ENCODE data around the gene FRYL.

FRYL gene

DNA sequence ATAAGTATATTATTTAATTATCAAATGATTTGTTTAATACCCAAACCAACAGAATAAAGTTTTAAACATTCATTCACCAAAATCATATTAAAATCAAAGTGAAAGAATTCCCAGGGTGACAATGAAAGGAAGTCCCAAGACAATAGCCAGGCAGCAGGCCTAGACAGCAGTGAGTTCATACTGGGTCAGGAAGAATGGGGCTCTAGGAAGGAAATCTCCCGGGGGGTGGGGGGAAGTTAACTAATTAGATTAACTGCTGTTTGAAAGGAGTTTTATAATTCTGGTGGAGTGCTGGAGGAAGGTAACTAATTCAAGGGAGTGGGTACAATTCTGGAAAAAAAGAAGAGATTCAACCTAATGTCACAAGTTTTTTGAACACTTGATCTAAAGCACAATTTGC lies 185.9 kb downstream of the FRYL start:
- Histone ChIP-seq H3K27me3 (ENCODE audit: control insufficient read depth, insufficient read depth, low read length) (no peaks in the 10 kb centered on the region), H3K4me1 (ENCODE audit: control insufficient read depth, insufficient read depth, low read length) (no peaks in the 10 kb centered on the region), H3K9ac (ENCODE audit: low read length) (no peak overlapping the region), H3K36me3 (ENCODE audit: control insufficient read depth, insufficient read depth, low read length) (peaks cover 5% of the 10 kb centered on the region), H3K4me3 (ENCODE audit: low read length) (no peak overlapping the region), H3K27ac (ENCODE audit: low read depth, low read length) (no peak overlapping the region)

- Histone ChIP-seq H3K4me1 (ENCODE audit: control insufficient read depth, insufficient read depth, low read length) (no peaks in the 10 kb centered on the region), H3K27ac (ENCODE audit: low read depth, low read length) (no peak overlapping the region), H3K4me3 (ENCODE audit: low read length) (no peak overlapping the region), H3K36me3 (ENCODE audit: control insufficient read depth, insufficient read depth, low read length) (peaks cover 7% of the 10 kb centered on the region), H3K27me3 (ENCODE audit: control insufficient read depth, insufficient read depth, low read length) (no peaks in the 10 kb centered on the region), H3K9ac (ENCODE audit: low read length) (no peak overlapping the region)
These were observed 188.7 kb downstream of the FRYL start for GRCh38 chr4:48591372-48591771.

DNA sequence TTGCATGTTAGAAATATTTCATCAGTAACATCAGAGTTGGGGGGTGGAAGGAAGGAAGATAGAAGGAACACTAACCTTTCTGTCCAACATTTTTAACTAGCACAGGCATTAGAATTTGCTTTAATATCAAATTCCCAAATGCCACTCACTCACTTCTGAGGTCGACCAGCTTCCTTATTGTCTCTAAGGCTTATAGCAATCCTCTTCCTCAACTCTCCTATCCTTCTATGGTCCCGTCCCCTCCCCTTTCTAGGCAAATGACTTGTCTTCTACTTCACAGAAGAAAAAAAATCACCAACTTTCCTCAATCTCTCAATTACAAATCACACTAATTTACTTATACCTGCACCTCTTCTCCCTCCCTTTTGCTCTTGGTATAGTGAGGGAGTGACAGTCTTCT lies 189.2 kb downstream of the FRYL start:
- H3K4me3 ChIP-seq (ENCODE audit: low read length), result no peak overlapping the region
- H3K27ac ChIP-seq (ENCODE audit: low read depth, low read length), result no peak overlapping the region
- H3K4me1 ChIP-seq (ENCODE audit: control insufficient read depth, insufficient read depth, low read length), result no peaks in the 10 kb centered on the region
- H3K9ac ChIP-seq (ENCODE audit: low read length), result no peak overlapping the region
- H3K36me3 ChIP-seq (ENCODE audit: control insufficient read depth, insufficient read depth, low read length), result peaks cover 10% of the 10 kb centered on the region
- no peaks in the 10 kb centered on the region for H3K27me3 ChIP-seq (ENCODE audit: control insufficient read depth, insufficient read depth, low read length)

- H3K27ac ChIP-seq (ENCODE audit: low read depth, low read length), result no peak overlapping the region
- H3K4me1 ChIP-seq (ENCODE audit: control insufficient read depth, insufficient read depth, low read length), result no peaks in the 10 kb centered on the region
- no peak overlapping the region for H3K9ac ChIP-seq (ENCODE audit: low read length)
- no peaks in the 10 kb centered on the region for H3K27me3 ChIP-seq (ENCODE audit: control insufficient read depth, insufficient read depth, low read length)
- peaks cover 15% of the 10 kb centered on the region for H3K36me3 ChIP-seq (ENCODE audit: control insufficient read depth, insufficient read depth, low read length)
- H3K4me3 ChIP-seq (ENCODE audit: low read length), result no peak overlapping the region
These were observed 191.0 kb downstream of the FRYL start for GRCh38 chr4:48589098-48589445.

DNA sequence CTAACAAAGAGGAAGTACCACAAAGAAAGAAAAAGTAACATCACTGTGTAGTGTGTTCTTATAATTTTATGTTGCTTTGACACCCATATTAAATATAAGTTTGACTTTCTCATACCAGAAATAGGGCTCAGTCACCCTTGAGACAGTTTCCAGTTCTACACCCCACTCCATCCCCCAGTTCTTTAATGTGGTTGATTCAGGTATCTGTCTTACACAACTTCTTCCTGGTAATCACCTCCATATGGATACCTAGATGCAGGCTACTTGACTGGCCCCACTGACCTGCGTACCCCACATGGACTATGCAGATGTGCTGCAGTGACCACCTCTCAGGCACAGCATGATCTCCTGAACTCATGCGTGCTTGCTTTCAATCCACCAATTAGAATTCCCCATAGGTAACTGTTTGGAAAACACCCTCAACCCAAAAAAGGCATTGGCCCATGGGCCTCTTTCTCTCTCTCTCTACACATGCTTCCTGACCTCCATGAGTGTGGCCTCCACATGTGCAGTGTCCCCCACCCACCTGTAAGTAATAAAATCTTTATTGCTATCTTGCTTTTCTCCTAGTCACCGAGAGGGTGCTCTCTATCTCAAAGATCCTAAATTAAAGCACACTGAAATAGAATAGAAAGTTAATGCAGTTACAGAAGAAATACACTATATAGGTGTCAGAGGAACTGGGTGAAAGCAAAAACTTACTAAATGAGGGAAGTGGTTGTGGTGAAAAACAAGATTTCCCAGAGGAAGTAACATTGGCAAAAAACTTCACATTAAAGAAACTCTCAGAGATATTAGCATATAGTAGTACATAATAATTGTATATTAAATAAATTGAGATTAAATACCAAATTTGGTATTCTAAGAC lies 191.6 kb downstream of the FRYL start:
- no peak overlapping the region for H3K4me3 ChIP-seq (ENCODE audit: low read length)
- peaks cover 16% of the 10 kb centered on the region for H3K36me3 ChIP-seq (ENCODE audit: control insufficient read depth, insufficient read depth, low read length)
- H3K27ac ChIP-seq (ENCODE audit: low read depth, low read length), result no peak overlapping the region
- H3K27me3 ChIP-seq (ENCODE audit: control insufficient read depth, insufficient read depth, low read length), result no peaks in the 10 kb centered on the region
- no peaks in the 10 kb centered on the region for H3K4me1 ChIP-seq (ENCODE audit: control insufficient read depth, insufficient read depth, low read length)
- H3K9ac ChIP-seq (ENCODE audit: low read length), result no peak overlapping the region

DNA sequence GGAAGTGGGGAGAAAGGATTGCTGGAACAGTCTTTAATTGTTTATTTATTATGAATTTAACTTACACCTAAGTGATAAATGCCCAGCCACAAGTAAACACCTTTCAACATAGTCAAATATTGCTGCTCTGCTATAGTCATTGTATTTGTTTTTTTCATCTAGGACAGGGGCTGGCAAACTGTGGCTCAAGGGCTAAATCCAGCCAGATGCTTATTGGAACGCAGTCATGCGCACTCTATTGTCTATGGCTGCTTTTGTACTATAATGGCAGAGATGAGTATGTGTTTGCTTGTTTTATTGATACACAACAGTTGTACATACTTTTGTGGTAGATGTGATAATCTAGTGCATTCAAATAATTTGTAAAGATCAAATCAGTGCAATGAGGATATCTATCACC lies 194.7 kb downstream of the FRYL start:
- Histone ChIP-seq H3K4me3 (ENCODE audit: low read length) (no peak overlapping the region), H3K27me3 (ENCODE audit: control insufficient read depth, insufficient read depth, low read length) (no peaks in the 10 kb centered on the region), H3K27ac (ENCODE audit: low read depth, low read length) (no peak overlapping the region), H3K9ac (ENCODE audit: low read length) (no peak overlapping the region), H3K36me3 (ENCODE audit: control insufficient read depth, insufficient read depth, low read length) (peaks cover 18% of the 10 kb centered on the region), H3K4me1 (ENCODE audit: control insufficient read depth, insufficient read depth, low read length) (no peaks in the 10 kb centered on the region)

- Histone ChIP-seq H3K4me3 (ENCODE audit: low read length) (no peak overlapping the region), H3K9ac (ENCODE audit: low read length) (no peak overlapping the region), H3K36me3 (ENCODE audit: control insufficient read depth, insufficient read depth, low read length) (peaks cover 11% of the 10 kb centered on the region), H3K4me1 (ENCODE audit: control insufficient read depth, insufficient read depth, low read length) (no peaks in the 10 kb centered on the region), H3K27me3 (ENCODE audit: control insufficient read depth, insufficient read depth, low read length) (no peaks in the 10 kb centered on the region), H3K27ac (ENCODE audit: low read depth, low read length) (no peak overlapping the region)
These were observed 201.7 kb downstream of the FRYL start for GRCh38 chr4:48578132-48578968.

DNA sequence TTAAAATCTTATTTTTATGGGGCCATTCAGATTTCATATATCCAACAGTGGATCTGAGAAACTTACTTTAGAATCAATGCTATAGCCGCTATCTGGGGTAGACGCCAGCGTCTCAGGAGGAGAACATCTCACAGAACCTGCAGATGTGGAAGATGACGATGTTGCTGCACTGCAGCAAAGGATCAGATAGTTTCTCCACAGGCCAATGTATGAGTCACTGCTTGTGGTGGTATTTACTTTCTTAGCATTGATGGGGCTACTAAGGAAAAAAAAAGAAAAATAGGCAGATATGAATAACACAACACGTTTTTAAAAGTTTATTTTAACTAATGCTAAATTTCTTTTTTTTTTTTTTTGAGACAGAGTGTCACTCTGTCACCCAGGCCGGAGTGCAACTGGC lies 204.1 kb downstream of the FRYL start:
- H3K4me1 ChIP-seq (ENCODE audit: control insufficient read depth, insufficient read depth, low read length), result no peaks in the 10 kb centered on the region
- peaks cover 18% of the 10 kb centered on the region for H3K36me3 ChIP-seq (ENCODE audit: control insufficient read depth, insufficient read depth, low read length)
- H3K27me3 ChIP-seq (ENCODE audit: control insufficient read depth, insufficient read depth, low read length), result no peaks in the 10 kb centered on the region
- no peak overlapping the region for H3K9ac ChIP-seq (ENCODE audit: low read length)
- H3K4me3 ChIP-seq (ENCODE audit: low read length), result no peak overlapping the region
- H3K27ac ChIP-seq (ENCODE audit: low read depth, low read length), result no peak overlapping the region

GRCh38 chr4:48571471-48571870 lies 208.6 kb downstream of the FRYL start:
- Histone ChIP-seq H3K4me3 (ENCODE audit: low read length) (no peak overlapping the region), H3K4me1 (ENCODE audit: control insufficient read depth, insufficient read depth, low read length) (no peaks in the 10 kb centered on the region), H3K36me3 (ENCODE audit: control insufficient read depth, insufficient read depth, low read length) (peaks cover 26% of the 10 kb centered on the region), H3K27ac (ENCODE audit: low read depth, low read length) (no peak overlapping the region), H3K9ac (ENCODE audit: low read length) (no peak overlapping the region), H3K27me3 (ENCODE audit: control insufficient read depth, insufficient read depth, low read length) (no peaks in the 10 kb centered on the region)

- H3K27ac ChIP-seq (ENCODE audit: low read depth, low read length), result no peak overlapping the region
- no peaks in the 10 kb centered on the region for H3K4me1 ChIP-seq (ENCODE audit: control insufficient read depth, insufficient read depth, low read length)
- H3K4me3 ChIP-seq (ENCODE audit: low read length), result no peak overlapping the region
- H3K36me3 ChIP-seq (ENCODE audit: control insufficient read depth, insufficient read depth, low read length), result peaks cover 30% of the 10 kb centered on the region
- H3K27me3 ChIP-seq (ENCODE audit: control insufficient read depth, insufficient read depth, low read length), result no peaks in the 10 kb centered on the region
- H3K9ac ChIP-seq (ENCODE audit: low read length), result no peak overlapping the region
These were observed 209.3 kb downstream of the FRYL start for GRCh38 chr4:48570646-48571220.

GRCh38 chr4:48566034-48566384 lies 214.1 kb downstream of the FRYL start:
- Histone ChIP-seq H3K4me1 (ENCODE audit: control insufficient read depth, insufficient read depth, low read length) (no peaks in the 10 kb centered on the region), H3K4me3 (ENCODE audit: low read length) (no peak overlapping the region), H3K9ac (ENCODE audit: low read length) (no peak overlapping the region), H3K27ac (ENCODE audit: low read depth, low read length) (no peak overlapping the region), H3K36me3 (ENCODE audit: control insufficient read depth, insufficient read depth, low read length) (peaks cover 20% of the 10 kb centered on the region), H3K27me3 (ENCODE audit: control insufficient read depth, insufficient read depth, low read length) (no peaks in the 10 kb centered on the region)

DNA sequence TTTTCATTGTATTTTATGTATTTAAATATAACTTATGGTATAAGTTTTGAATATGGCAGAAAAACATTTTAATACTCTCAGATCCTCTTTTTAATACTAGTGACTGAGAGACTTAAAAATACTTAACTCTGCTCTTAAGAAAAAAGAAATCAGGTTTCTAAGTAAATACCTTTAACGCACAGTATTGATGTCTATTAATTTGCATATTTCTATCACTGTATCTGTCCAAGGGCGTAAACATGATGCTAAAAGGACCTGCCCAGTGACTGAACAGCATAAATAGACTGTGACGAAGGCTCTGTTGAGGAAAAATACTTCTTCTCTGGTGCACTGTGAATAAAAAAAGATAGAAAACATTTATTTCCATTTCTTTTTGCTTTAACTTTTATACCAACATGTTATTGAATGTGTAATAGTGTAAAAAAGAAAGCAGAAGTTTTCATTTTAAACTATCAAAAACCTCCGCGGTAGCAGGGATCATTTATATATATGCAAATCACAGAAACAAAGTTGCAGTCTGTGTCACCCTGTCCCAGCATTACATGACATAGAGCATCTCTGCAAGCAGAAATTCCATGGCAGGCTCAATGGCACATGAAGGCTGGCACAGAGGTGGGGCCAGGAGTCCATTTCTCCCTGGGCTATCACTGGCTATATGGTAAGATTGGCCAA lies 214.6 kb downstream of the FRYL start:
- Histone ChIP-seq H3K36me3 (ENCODE audit: control insufficient read depth, insufficient read depth, low read length) (peaks cover 16% of the 10 kb centered on the region), H3K9ac (ENCODE audit: low read length) (no peak overlapping the region), H3K4me1 (ENCODE audit: control insufficient read depth, insufficient read depth, low read length) (no peaks in the 10 kb centered on the region), H3K4me3 (ENCODE audit: low read length) (no peak overlapping the region), H3K27ac (ENCODE audit: low read depth, low read length) (no peak overlapping the region), H3K27me3 (ENCODE audit: control insufficient read depth, insufficient read depth, low read length) (no peaks in the 10 kb centered on the region)
